Sigmoid colon (tissue), 7 donors: ENCODE results near the gene HSBP1L1. TPM values are rescaled to one million over a fixed set of nuclear protein-coding genes. Genes with fewer than 3 reads are reported as not detected.
A peak's percentile ranks its signal among the peaks of the same experiment; 100 is the strongest.

Experiments used
- DNase-seq: peaks from one replicate; pipeline ENCODE4 v3.0.0-alpha.2; 2019
- H3K27ac ChIP-seq, 4 donors: fragments of 200-600 bp; sonication (generic); one replicate each; pipeline ENCODE4 v1.5.1; 2016 to 2019; ENCODE audit warnings: mild to moderate bottlenecking in 1 of 4
- H3K27me3 ChIP-seq, 3 donors: fragments of 200-600 bp; sonication (generic); one replicate each; pipeline ENCODE4 v1.5.1; 2019; ENCODE audit warnings: mild to moderate bottlenecking in 1 of 3
- H3K36me3 ChIP-seq, 4 donors: fragments of 200-600 bp; sonication (generic); one replicate each; pipeline ENCODE4 v1.5.1; 2016 to 2019
- H3K4me1 ChIP-seq, 4 donors: fragments of 200-600 bp; sonication (generic); one replicate each; pipeline ENCODE4 v1.5.1; 2017 to 2019
- H3K4me3 ChIP-seq, 4 donors: fragments of 200-600 bp; sonication (generic); one replicate each; pipeline ENCODE4 v1.5.1; 2017 to 2019; ENCODE audit warnings: mild to moderate bottlenecking in 2 of 4, moderate library complexity in 1 of 4
- H3K9me3 ChIP-seq, 4 donors: fragments of 200-600 bp in 3 of 4; sonication (generic) in 3 of 4; one replicate each; pipeline versions ENCODE4 v1.5.1 to v1.6.1; 2013 to 2019
- CTCF ChIP-seq, 4 experiments: fragments of 450-650 bp in 3 of 4; fragments of 200-600 bp in 1 of 4; IDR thresholded peaks; one replicate each; pipeline ENCODE4 v1.5.1; 2016 to 2019; ENCODE audit warnings: antibody characterized with exemption in 4 of 4, mild to moderate bottlenecking in 3 of 4, moderate library complexity in 2 of 4
- EP300 ChIP-seq, 4 donors: sonication (generic); formaldehyde crosslinking; IDR thresholded peaks; one replicate each; pipeline ENCODE4 v1.6.1; 2017; ENCODE audit warnings: antibody characterized with exemption in 4 of 4
- POLR2A ChIP-seq, 2 donors: fragments of 450-650 bp; IDR thresholded peaks; one replicate each; pipeline ENCODE4 v1.6.1; 2016; ENCODE audit warnings: antibody characterized with exemption in 2 of 2, mild to moderate bottlenecking in 2 of 2, moderate library complexity in 2 of 2
- POLR2AphosphoS5 ChIP-seq, 4 donors: sonication (generic); formaldehyde crosslinking; IDR thresholded peaks; one replicate each; pipeline ENCODE4 v1.6.1; 2017; ENCODE audit warnings: antibody characterized with exemption in 4 of 4
- WGBS, 2 donors: extraction: QIAGEN DNeasy Blood & Tissue Kit; methylation state at CpG; one replicate each; pipeline ENCODE4 v1.1.7; 2013; 5-methylcytosine and 5-hydroxymethylcytosine counted together
- intact Hi-C: fragments of 100-400 bp; cut with DNase I; formaldehyde crosslinking; loops from one replicate; pipeline ENCODE4 v1.15.1; 2023
- polyA plus RNA-seq, 3 donors: library from polyadenylated mRNA; stranded (reverse); fragments of 200-250 nt; gene quantifications; one replicate each; pipeline ENCODE4 v1.2.3, GENCODE V29; 2013
- total RNA-seq, 4 donors: library from RNA; depleted of rRNA; stranded (reverse); fragments of >200 nt; gene quantifications; one replicate each; pipeline ENCODE4 v1.1.0, GENCODE V29; 2016
- donor health status: healthy with polysubstance abuse.
- donor health status: Bipolar disorder and iron deficiency.
- donor health status: healthy.

Gene HSBP1L1
- total and polyA plus RNA-seq, 7 donors, result 15.8 to 86.5 (median 21.0) TPM

GRCh38 chr18:79940126-79940813, 24.2 kb upstream of the HSBP1L1 start:
- no peak for TF ChIP-seq POLR2A (IDR thresholded peaks at IDR 0.05)
- no peak for TF ChIP-seq EP300 (IDR thresholded peaks at IDR 0.05)
- TF ChIP-seq POLR2AphosphoS5 (IDR thresholded peaks at IDR 0.05), result no peak
- TF ChIP-seq CTCF (IDR thresholded peaks at IDR 0.05), result no peak
- H3K27me3 ChIP-seq, result no peaks in the 10 kb centered on the region
- peaks cover 0 to 17% (median 10%) of the 10 kb centered on the region in 4 donors for H3K4me1 ChIP-seq
- DNase-seq, result peak; percentile 20
- WGBS, 2 donors, result 63 to 91% methylated on average over 18 of the region's 18 CpGs
- H3K9me3 ChIP-seq, result no peaks in the 10 kb centered on the region
- no peak overlapping the region for H3K4me3 ChIP-seq
- intact Hi-C loops, result no loop called here
- peaks cover 4 to 55% (median 19%) of the 10 kb centered on the region in 4 donors for H3K36me3 ChIP-seq
- H3K27ac ChIP-seq, result no peak overlapping the region

GRCh38 chr18:79940814-79941472, 23.5 kb upstream of the HSBP1L1 start:
- WGBS, 2 donors, result 85 to 92% methylated on average over 17 of the region's 17 CpGs
- Histone ChIP-seq H3K4me1 (peaks cover 0 to 23% (median 14%) of the 10 kb centered on the region in 4 donors), H3K36me3 (peaks cover 4 to 49% (median 15%) of the 10 kb centered on the region in 4 donors), H3K27me3 (no peaks in the 10 kb centered on the region), H3K27ac (no peak overlapping the region), H3K9me3 (no peaks in the 10 kb centered on the region), H3K4me3 (no peak overlapping the region)
- intact Hi-C loops, result no loop called here
- no peak for TF ChIP-seq CTCF (IDR thresholded peaks at IDR 0.05)
- TF ChIP-seq POLR2A (IDR thresholded peaks at IDR 0.05), result no peak
- no peak for TF ChIP-seq EP300 (IDR thresholded peaks at IDR 0.05)
- TF ChIP-seq POLR2AphosphoS5 (IDR thresholded peaks at IDR 0.05), result no peak
- DNase-seq, result peak; percentile 50

GRCh38 chr18:79941473-79942119, 22.8 kb upstream of the HSBP1L1 start:
- DNase-seq, result peak; percentile 37
- H3K27ac ChIP-seq, result no peak overlapping the region

GRCh38 chr18:79942211-79942610, 22.2 kb upstream of the HSBP1L1 start:
- 81 to 94% methylated on average over 7 of the region's 7 CpGs for WGBS, 2 donors
- intact Hi-C loops, result no loop called here
- no peak overlapping the region for H3K4me3 ChIP-seq
- H3K36me3 ChIP-seq, result peaks cover 4 to 46% (median 15%) of the 10 kb centered on the region in 4 donors
- no peak for DNase-seq
- no peaks in the 10 kb centered on the region for H3K27me3 ChIP-seq
- no peaks in the 10 kb centered on the region for H3K9me3 ChIP-seq
- TF ChIP-seq EP300 (IDR thresholded peaks at IDR 0.05) (no peak), POLR2A (IDR thresholded peaks at IDR 0.05) (no peak), CTCF (IDR thresholded peaks at IDR 0.05) (no peak), POLR2AphosphoS5 (IDR thresholded peaks at IDR 0.05) (no peak)
- no peak overlapping the region for H3K27ac ChIP-seq
- H3K4me1 ChIP-seq, result peaks cover 0 to 23% (median 15%) of the 10 kb centered on the region in 4 donors

More at GRCh38 chr18:79941473-79942119, 22.8 kb upstream of the HSBP1L1 start:
- no peaks in the 10 kb centered on the region for H3K27me3 ChIP-seq
- H3K36me3 ChIP-seq, result peaks cover 4 to 50% (median 15%) of the 10 kb centered on the region in 4 donors
- H3K4me3 ChIP-seq, result no peak overlapping the region
- peaks cover 0 to 23% (median 14%) of the 10 kb centered on the region in 4 donors for H3K4me1 ChIP-seq
- TF ChIP-seq POLR2A (IDR thresholded peaks at IDR 0.05) (no peak), POLR2AphosphoS5 (IDR thresholded peaks at IDR 0.05) (no peak), CTCF (IDR thresholded peaks at IDR 0.05) (no peak), EP300 (IDR thresholded peaks at IDR 0.05) (no peak)
- 68 to 93% methylated on average over 16 of the region's 16 CpGs for WGBS, 2 donors
- intact Hi-C loops, result no loop called here
- no peaks in the 10 kb centered on the region for H3K9me3 ChIP-seq
